EH (cell line): ENCODE data around the gene DOCK1.
A peak's percentile ranks its signal among the peaks of the same experiment; 100 is the strongest.

ENCODE experiments used
- DNase-seq: peaks from one replicate; pipeline ENCODE4 v3.0.0-alpha.2; 2015; ENCODE audit warnings: low read depth

DOCK1 gene

GRCh38 chr10:127012071-127012768, 107.0 kb downstream of the DOCK1 start:
- DNase-seq, result no peak

GRCh38 chr10:127012769-127013152, 107.5 kb downstream of the DOCK1 start:
- peak; percentile 31 for DNase-seq

DNA sequence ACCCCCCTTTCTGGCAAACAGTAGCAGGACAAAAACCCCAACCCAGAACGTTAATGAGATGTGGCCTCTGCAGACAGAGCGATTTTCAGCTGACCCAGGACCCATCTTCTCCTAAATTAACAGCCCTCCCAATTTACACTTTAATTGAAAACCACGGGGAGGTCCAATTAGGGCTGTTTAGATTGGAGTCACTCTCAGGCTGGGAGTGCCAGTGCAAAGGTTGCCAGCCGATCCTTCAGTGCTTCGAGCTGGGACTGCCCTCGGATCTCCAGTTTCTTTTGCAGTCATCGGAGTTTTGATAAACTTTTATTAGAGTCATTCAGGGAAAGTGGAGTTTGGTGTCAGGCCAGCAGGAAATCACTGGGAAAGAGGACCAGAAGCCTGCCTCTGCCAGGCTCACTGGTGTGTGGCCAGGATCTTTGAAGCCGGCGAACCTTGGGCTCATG, 108.0 kb downstream of the DOCK1 start:
- DNase-seq, result no peak

- no peak for DNase-seq
These were observed 108.7 kb downstream of the DOCK1 start for GRCh38 chr10:127013691-127014473.

DNA sequence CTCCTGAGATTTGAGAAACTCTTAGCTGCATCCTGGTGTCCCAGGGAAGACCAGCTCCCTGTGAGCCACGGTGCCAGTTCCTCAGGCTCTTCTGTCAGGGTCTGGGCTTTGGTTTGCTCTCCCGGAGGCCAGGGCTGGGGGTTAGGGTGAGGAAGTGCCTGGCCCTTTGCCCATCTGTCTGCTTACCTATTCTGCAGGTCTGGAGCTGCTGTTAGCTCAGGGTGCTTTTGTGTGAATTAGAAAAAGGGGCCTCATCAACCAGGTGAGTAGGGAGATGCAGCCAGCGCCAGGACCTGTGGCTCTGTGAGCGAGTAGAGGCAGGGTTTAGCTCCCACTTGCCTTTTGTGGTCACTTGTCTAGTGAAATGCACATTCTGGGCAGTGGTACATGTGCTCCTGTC, 109.4 kb downstream of the DOCK1 start:
- DNase-seq, result no peak

- no peak for DNase-seq
These were observed 110.1 kb downstream of the DOCK1 start for GRCh38 chr10:127015373-127015772.

- no peak for DNase-seq
These were observed 111.1 kb downstream of the DOCK1 start for GRCh38 chr10:127016331-127016730.

- DNase-seq, result peak; percentile 4
These were observed 112.5 kb downstream of the DOCK1 start for GRCh38 chr10:127017541-127018297.

- no peak for DNase-seq
These were observed 113.0 kb downstream of the DOCK1 start for GRCh38 chr10:127018298-127018650.

DNA sequence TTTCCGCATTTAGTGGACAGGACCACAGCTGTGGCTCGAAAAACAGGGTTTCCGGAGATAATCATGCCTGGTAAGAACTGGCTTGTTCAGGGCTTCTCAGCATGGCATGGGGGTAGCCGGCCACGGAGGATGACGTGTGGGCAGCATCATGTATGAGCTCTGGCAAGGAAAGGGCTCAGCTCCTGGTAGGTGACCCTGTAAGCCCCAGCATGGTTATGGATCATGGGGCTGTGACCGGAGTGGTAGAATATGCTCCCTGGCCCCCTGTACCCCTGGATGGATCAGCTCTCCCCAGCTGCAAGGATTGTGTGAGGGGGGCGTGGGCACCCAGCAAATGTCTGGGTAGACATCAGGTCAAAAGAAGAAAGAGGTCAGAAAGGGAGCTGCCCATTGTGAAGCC, 113.5 kb downstream of the DOCK1 start:
- no peak for DNase-seq

DNA sequence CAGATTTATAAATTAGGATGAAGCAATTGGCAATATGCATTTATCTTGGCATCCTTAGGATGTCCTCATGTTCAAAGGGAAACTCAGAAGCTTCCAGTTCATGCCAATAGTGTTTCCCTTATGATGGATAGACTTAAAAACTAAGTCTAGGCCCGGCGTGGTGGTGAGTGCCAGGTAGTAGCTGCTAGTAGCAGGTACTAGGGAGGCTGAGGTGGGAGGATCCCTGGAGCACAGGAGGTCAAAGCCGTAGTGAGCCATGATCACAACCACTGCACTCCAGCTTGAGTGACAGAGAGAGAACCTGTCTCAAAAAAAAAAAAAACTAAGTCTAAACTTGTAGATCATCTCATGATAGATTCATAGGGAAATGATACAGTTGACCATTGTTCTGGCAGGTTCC, 115.0 kb downstream of the DOCK1 start:
- DNase-seq, result no peak

GRCh38 chr10:127021801-127022200, 116.6 kb downstream of the DOCK1 start:
- DNase-seq, result no peak

- peak; percentile 21 for DNase-seq
These were observed 119.6 kb downstream of the DOCK1 start for GRCh38 chr10:127024685-127025435.

GRCh38 chr10:127027786-127028185, 122.6 kb downstream of the DOCK1 start:
- DNase-seq, result no peak

- no peak for DNase-seq
These were observed 123.3 kb downstream of the DOCK1 start for GRCh38 chr10:127028556-127028955.

DNA sequence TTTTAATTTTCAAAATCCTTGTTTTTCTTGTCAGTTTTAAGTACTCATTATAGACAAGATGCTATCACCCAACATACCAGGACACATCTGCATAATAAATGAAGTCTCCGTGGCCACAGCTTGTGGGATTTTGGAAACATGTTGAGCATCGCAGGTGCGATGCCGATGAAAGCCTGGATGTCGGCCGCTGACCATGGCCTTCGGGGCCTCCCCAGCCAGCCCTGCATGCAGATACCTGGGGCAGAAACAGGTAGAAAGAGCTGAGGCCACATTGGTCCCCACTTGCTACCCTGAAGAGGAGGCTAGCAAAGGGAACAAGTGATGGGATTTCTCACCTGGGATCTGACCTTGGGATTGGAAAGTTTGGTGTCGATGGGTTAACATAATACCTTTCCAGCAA, 123.8 kb downstream of the DOCK1 start:
- no peak for DNase-seq

- no peak for DNase-seq
These were observed 128.2 kb downstream of the DOCK1 start for GRCh38 chr10:127033216-127034033.

GRCh38 chr10:127034034-127034633, 128.9 kb downstream of the DOCK1 start:
- DNase-seq, result peak; percentile 4

DNA sequence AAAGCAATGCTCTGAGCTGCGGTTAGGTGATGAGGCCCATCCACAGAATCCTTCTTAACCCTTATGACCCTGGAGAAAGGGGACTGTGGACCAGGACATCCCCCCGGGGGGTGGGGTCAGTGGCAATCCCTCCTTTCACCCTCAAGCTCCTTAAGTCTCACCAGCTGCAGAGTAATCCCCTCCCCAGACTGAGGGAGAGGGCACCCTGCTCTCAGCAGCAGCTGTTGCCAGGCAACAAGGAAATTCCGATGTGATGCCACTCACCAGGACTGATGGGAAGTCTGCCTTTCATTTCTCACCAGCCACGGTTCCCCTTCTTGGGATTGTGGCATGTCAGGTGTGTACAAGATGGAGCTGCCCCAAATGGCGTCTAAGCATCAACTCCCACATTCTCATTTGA, 129.6 kb downstream of the DOCK1 start:
- DNase-seq, result no peak

- DNase-seq, result no peak
These were observed 130.6 kb downstream of the DOCK1 start for GRCh38 chr10:127035827-127036226.

- no peak for DNase-seq
These were observed 131.8 kb downstream of the DOCK1 start for GRCh38 chr10:127036987-127037386.
